ENCODE results near the gene THSD7A.

The THSD7A gene

DNA sequence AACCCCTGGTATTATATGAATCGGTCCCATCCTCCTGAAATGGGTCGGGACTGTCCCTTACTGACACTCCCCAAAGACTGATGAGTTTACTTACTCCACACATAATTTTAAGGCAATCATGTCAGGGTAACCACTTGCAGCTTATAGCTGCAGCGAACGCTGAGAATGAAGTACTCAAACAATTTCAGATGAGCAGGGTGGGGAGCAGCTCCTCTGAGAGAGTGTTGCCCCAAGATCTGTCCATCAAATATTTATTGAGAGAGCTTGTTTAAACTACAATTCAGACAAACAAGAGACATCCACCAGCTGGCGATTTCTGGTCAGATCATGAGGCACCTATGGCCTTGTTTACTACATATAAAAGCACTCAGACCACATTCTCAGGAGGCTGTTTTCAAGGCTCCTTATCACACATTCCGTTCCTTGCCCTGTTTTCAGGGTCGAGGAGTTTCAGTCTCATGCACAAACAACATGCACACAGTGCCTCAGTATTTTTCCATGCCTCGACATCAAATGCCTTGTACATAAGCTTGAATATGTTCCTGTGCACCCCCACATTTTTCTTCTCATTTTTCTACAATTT is 80.1 kb downstream of the THSD7A start:
- DNase-seq (ENCODE audit: low read depth) = no peak

- no peak for DNase-seq (ENCODE audit: low read depth)
These were observed 80.7 kb downstream of the THSD7A start for GRCh38 chr7:11751315-11751714.

DNA sequence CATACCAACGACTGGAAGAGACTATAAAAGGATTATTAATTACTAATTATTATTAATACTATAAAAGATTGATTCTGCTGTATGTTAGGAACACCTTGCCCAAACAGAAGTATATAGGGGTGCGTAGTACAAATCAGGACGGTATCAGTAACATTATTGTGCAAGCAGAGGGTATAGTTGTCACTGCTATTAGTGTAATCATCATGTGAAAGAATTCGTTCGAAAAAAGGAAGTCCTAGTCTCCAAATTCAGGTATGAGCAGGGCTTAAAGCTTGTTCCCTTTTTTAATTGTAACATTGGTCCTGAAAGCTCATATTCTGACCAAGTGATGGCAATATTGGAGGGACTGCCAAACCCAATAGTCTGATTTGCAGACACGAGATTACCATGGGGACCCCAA is 81.8 kb downstream of the THSD7A start:
- DNase-seq (ENCODE audit: low read depth) = no peak

DNA sequence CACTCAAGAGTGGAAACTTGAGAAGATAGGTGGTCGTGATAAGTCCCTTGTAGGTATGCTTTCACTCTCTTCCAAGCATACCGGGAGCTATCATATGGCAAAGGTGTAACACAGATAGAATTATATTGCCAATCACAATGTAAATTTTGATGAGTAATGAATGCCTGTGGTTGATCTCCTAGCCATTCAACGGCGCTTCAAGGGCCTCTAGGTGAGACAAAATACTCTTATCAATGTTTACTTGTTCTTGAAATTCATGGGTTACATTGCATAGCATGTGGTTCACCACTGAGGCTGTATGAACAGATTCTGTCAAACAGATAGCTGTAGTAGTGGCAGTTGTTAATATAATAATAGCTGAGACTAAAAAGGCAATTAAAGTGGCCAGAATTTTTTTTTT is 82.4 kb downstream of the THSD7A start:
- DNase-seq (ENCODE audit: low read depth) = no peak

- no peak for DNase-seq (ENCODE audit: low read depth)
These were observed 83.1 kb downstream of the THSD7A start for GRCh38 chr7:11748884-11749283.

DNA sequence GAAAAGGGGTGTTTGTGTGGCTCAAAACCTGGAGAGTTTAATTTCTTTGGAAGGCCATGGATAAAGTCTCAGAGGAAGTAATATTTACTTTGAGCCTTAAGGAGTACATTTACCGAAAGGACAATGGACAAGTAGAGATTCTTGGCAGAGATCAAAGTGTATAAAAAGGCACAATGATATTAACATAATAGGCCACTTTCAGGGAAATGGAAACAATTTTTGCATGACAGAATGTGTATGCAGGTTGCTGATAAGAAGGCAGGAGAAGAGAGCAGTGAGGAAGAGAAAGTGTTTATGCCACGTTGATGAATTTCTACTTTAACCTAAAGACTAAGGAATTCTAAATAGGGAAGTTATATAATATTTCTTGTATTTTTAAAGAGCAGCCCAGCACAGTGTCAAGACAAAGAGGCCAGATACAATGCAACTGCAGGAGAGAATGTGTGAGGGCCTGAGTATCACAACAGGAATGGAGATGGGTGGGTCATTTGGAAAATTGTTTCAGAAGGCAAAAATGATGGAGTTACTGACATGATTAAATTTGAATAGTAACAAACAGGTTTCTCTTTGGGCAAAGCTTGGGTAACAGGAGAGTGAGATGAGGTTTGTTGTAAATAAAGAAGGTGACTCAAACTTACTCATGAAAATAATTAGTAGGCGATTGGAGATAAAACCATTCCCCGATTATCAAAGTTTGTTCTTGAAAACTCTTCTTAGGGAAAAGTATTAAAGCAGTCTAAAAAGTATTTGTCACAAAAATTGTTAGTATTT is 84.1 kb downstream of the THSD7A start:
- no peak for DNase-seq (ENCODE audit: low read depth)

- no peak for DNase-seq (ENCODE audit: low read depth)
These were observed 85.4 kb downstream of the THSD7A start for GRCh38 chr7:11746591-11746990.

DNA sequence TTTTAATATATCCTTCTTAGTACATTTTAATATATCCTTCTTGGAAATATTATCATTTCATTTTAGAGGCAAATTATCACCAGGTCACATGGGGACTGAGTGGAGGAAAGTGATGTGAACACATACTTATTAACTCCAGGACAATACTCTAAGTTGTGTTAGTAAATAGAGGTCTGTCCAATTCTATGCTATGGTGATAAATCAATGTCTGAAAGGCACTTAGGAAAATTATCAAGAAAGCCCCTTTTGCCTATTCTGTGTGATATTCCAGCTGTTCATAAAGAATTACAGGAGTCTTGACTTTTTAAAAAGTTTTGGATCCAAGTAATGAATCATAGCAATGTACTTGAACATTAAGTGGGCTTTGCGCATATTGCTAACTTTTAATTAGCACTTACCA is 88.5 kb downstream of the THSD7A start:
- no peak for DNase-seq (ENCODE audit: low read depth)

DNA sequence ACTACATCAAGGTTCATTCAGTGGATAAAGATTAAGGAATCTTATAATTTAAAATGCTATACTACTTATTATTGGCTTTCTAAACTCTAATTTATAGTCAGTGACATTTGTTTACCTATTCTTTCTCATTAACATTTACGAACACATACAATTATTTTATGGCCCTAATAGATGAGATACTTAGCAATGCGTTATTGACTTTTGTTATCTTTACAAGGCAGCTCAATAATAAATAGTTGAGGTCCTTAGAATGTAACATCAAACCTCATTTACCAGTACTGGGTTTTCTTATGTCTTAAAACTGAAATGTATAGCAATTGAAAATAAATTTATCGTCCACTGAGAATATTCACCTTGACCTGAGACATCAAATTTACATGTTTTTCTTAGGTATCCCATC is 89.0 kb downstream of the THSD7A start:
- DNase-seq (ENCODE audit: low read depth) = no peak

- DNase-seq (ENCODE audit: low read depth) = no peak
These were observed 89.5 kb downstream of the THSD7A start for GRCh38 chr7:11742496-11742895.

DNA sequence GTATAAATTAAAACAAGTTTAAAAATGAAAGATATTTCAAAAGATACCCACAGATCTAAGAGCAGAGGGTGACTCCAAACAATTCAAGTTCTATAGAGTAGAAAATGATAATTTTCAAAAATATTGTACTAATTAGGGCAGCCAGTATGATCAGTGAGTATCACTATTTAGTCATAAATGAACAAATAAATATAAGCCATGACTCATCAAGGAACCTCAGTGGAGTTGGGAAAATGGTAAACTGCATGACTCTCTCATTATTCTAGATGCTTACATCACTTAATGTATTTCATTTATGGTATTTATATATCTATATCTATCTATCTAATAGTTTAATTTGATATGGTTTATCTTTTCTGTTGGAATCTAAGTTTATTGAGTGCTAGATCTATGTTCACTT is 94.3 kb downstream of the THSD7A start:
- DNase-seq (ENCODE audit: low read depth) = no peak

GRCh38 chr7:11732207-11732606 is 99.8 kb downstream of the THSD7A start:
- DNase-seq (ENCODE audit: low read depth) = no peak

- DNase-seq (ENCODE audit: low read depth) = no peak
These were observed 101.3 kb downstream of the THSD7A start for GRCh38 chr7:11730725-11731124.

DNA sequence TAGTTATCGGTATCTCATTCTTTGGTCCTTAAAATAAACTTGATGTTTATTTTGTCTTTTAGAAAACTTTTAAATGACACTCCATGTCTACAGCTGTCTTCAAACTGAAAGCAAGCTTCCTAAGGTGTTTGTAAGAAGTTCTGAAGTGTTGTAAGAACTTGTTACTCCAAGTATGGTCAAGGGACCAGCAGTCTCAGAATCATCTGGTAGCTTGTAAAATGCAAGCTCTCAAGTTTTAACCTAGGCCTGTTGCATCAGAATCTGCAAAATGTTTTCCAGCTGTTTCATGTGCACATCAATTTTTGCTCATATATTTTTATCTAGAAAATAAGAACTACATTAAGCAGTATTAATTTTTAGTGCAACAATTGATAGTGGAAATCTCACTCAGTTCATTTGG is 104.1 kb downstream of the THSD7A start:
- no peak for DNase-seq (ENCODE audit: low read depth)

- no peak for DNase-seq (ENCODE audit: low read depth)
These were observed 105.2 kb downstream of the THSD7A start for GRCh38 chr7:11726794-11727155.

DNA sequence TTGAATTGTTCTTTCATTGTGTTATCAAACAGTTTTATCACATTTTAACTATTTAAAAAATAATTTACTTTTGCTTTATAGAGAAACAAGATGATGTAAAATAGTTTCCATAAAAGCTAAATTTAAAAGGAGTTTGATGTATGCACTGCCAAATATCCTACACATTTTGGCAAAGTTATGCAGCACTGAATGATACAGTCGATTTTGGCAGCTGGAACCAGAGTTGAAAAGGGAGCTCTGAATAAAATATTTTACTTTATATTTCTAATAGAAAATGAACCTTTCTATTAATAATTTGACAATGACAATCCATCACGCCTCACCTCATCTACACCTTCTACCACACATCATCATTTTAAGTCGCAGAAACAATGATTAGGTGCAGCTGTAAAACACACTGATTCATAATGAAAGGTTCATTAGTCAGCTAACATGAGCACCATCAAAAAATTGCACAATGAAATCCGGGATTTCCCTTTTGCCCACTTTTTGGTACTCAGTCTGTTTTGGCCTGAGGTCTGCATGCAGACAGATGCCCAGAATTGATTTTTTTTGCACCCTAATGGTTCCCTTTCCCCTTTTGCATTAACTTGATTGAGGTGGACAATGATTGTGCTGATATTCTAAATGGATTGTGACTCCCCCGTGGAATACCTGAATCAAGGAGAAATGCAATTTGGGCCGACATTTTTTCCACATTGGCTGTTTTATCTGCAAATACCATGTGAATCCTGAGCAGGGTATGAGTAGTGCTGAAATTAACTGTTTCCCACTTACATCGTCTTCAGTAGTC is 105.8 kb downstream of the THSD7A start:
- DNase-seq (ENCODE audit: low read depth) = no peak

DNA sequence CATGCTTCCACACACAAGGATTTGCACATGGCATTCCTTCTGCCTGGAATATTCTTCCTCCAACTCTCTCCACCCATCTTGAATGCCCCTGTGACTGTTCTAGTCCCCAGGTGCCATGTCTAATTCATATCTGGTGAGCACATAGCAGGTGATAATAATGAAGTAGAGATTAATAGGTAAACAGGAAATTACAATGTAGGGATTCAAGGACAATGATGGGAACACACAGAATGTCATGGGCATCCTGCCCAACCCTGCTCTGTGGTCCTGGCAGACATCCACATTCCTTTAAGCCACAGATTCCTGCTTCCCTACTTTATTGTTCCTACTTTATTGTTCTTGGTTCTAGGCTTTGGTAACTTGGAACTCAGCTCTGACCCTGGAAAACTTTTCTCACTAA is 115.8 kb downstream of the THSD7A start:
- no peak for DNase-seq (ENCODE audit: low read depth)

DNA sequence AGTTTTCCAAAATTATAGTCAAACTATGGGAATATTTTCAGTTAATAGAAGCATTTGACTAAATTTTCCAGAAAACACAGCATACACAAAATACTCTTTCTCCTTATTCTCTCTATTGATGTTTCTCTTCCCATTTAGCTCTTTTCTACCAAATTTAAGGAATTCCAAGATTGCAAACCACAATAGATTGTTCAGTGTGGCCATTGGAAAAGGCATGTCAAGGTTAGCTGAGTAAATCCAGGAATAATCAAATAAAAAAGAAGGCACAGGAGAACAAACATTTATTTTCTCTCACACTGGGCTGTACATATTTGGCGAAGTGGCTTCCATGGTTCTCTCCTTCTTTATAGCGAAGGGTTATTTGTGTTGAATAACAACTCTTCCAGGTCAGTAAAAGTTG is 117.3 kb downstream of the THSD7A start:
- DNase-seq (ENCODE audit: low read depth) = no peak

DNA sequence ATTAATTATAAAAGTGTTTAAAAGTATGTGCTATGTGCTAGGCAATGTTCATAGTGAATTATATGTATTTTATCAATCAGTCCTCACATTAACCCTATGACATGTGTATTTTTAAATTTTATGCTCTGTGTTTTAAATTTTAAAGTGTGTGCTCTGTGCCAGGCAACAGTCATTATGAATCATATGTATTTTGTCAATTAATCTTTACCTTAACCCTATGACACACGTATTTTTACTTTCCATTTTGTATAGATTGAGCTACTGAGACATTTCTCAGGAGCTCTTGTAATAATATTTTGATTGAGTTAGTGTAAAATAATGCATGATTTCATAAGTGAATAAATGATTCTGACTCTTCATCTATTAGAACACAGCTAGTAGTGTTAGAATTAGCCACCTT is 117.8 kb downstream of the THSD7A start:
- DNase-seq (ENCODE audit: low read depth) = no peak

DNA sequence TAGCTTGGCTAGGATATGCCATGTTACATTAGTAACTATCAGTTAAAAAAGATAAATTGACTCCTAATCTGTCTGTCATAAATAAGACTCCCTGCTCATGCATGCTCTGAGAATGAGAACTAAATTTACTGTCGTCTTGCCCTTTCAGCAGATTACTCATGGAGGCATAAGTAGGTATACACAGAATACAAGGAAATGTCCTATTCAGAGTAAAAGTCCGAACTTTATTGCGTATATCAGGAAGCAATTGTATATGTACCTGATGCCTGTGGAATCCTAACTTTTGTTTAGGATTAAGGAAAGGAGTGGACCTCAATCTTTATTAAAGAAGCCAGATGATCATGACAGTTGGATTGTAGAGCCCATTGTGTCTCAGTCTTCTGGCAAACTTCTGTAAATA is 118.6 kb downstream of the THSD7A start:
- DNase-seq (ENCODE audit: low read depth) = no peak

GRCh38 chr7:11710377-11710776 is 121.6 kb downstream of the THSD7A start:
- DNase-seq (ENCODE audit: low read depth) = no peak

DNA sequence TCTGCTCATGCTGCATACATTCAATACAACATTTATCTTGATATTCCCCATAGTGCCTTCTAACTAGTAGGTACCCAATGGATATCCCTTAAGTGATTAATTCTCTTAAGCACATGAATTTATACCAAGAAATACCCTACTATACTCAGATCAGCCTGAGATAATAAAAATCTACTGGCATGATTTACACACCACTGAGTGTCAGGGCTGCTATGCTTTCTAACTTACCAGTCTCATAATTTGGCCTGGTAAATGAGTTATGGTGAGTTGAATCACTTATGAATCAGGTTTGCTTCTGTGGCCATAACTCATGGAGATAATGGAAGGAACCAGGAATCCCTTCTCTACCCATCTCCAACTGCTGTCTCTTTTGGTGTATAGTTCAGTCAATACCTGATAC is 122.8 kb downstream of the THSD7A start:
- DNase-seq (ENCODE audit: low read depth) = no peak

DNA sequence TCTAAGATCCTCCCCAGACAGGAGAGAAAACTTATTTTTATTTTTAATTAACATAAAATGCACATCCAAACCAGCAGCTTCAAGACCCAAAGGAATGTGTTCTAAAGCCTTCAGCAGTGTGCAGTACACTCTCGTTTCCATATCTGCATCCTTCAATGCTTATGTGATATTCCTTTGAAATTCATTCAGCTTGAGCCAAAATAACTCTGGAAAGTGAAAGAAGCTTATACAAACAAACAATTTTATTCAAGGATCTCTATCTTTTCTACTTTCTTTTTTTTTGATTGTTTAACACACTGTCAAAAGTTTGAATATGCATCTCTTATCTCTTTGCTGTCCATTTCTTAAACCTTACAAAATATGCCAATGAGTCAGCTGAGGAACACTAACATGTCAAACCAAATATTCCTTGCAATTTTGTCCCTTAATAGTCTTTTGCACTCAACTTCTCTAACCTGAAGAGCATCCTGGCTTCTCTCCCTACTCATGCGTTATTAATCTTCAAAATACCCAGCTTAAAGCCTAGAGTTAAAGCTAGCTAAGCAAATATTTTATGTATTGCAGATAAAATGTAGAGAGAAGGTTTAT is 124.3 kb downstream of the THSD7A start:
- no peak for DNase-seq (ENCODE audit: low read depth)
